K562 (cell line): ENCODE data around the gene INHA. TPM values are rescaled to one million over a fixed set of nuclear protein-coding genes. Genes with fewer than 3 reads are reported as not detected.

ENCODE experiments used
- ARNT ChIP-seq, 2 experiments: fragments of 450-650 bp; IDR thresholded peaks; 2 replicates each; pipeline ENCODE4 v1.6.1; 2016; ENCODE audit warnings: mild to moderate bottlenecking in 1 of 2
- BDP1 ChIP-seq: IDR thresholded peaks from 3 replicates; pipeline ENCODE4 v1.6.1; 2011; ENCODE audit not compliant: insufficient read length, insufficient read depth
- CLOCK ChIP-seq: fragments of 250-450 bp; sonication (Bioruptor Pico); IDR thresholded peaks from 2 replicates; pipeline ENCODE4 v1.4.0; 2020; ENCODE audit warnings: mild to moderate bottlenecking, moderate library complexity, borderline replicate concordance
- CTCF ChIP-seq, 3 experiments: IDR thresholded peaks in 2 of 3; conservative IDR thresholded peaks in 1 of 3; 2 replicates each; pipeline ENCODE4 v1.5.1; 2011 to 2012; ENCODE audit warnings: low read length in 3 of 3, mild to moderate bottlenecking in 3 of 3, control low read depth in 2 of 3, improper control_type of control experiment in 1 of 3, inconsistent platforms in 1 of 3, low read depth in 1 of 3, mixed read lengths in 1 of 3, moderate library complexity in 1 of 3; ENCODE audit not compliant: insufficient read depth in 2 of 3
- DACH1 ChIP-seq: fragments of 450-650 bp; IDR thresholded peaks from 2 replicates; pipeline ENCODE4 v1.6.1; 2018; ENCODE audit not compliant: partially characterized antibody
- FOXJ3 ChIP-seq: sonication (generic); formaldehyde crosslinking; IDR thresholded peaks from 2 replicates; pipeline ENCODE4 v1.4.0; 2020; ENCODE audit warnings: mild to moderate bottlenecking, missing genetic modification reagents
- FOXK2 ChIP-seq, 2 experiments: fragments of 450-650 bp; IDR thresholded peaks in 1 of 2; conservative IDR thresholded peaks in 1 of 2; 2 replicates each; pipeline ENCODE4 v1.6.1; 2016; ENCODE audit warnings: low read depth in 2 of 2, mild to moderate bottlenecking in 1 of 2
- HDAC2 ChIP-seq: fragments of 450-650 bp; IDR thresholded peaks from 2 replicates; pipeline ENCODE4 v1.6.1; 2016; ENCODE audit warnings: mild to moderate bottlenecking
- HNRNPLL ChIP-seq: fragments of 200-400 bp; formaldehyde crosslinking; IDR thresholded peaks from 2 replicates; pipeline ENCODE4 v1.6.1; 2017; ENCODE audit warnings: low read length, low read depth, mild to moderate bottlenecking; ENCODE audit not compliant: poor library complexity, severe bottlenecking
- MAFF ChIP-seq: IDR thresholded peaks from 2 replicates; pipeline ENCODE4 v1.6.1; 2012; ENCODE audit warnings: low read length, improper control_type of control experiment
- MAFK ChIP-seq: IDR thresholded peaks from 2 replicates; pipeline ENCODE4 v1.6.1; 2011; ENCODE audit warnings: low read length, improper control_type of control experiment
- NCOR1 ChIP-seq: fragments of 450-650 bp; IDR thresholded peaks from 2 replicates; pipeline ENCODE4 v1.6.1; 2016; ENCODE audit warnings: mild to moderate bottlenecking, moderate library complexity
- SIN3B ChIP-seq: fragments of 450-650 bp; IDR thresholded peaks from 2 replicates; pipeline ENCODE4 v1.6.1; 2017; ENCODE audit warnings: low read depth, mild to moderate bottlenecking, moderate library complexity
- SLC30A9 ChIP-seq: fragments of 250-450 bp; sonication (Bioruptor Pico); IDR thresholded peaks from 2 replicates; pipeline ENCODE4 v1.8.0; 2022; ENCODE audit warnings: mild to moderate bottlenecking, moderate library complexity
- TEAD1 ChIP-seq, 2 experiments: fragments of 450-650 bp in 1 of 2; sonication (generic) in 1 of 2; formaldehyde crosslinking; IDR thresholded peaks; 2 replicates each; pipeline versions ENCODE4 v1.4.0 to v1.8.0; 2020 to 2022; ENCODE audit warnings: mild to moderate bottlenecking in 2 of 2, missing genetic modification reagents in 1 of 2
- TEAD4 ChIP-seq, 2 experiments: sonication (generic) in 1 of 2; formaldehyde crosslinking in 1 of 2; IDR thresholded peaks; 2 replicates each; pipeline versions ENCODE4 v1.6.1 to v1.8.0; 2012 to 2022; ENCODE audit warnings: borderline replicate concordance in 1 of 2, inconsistent platforms in 1 of 2, low read length in 1 of 2, mild to moderate bottlenecking in 1 of 2, missing genetic modification reagents in 1 of 2
- ZBTB9 ChIP-seq: fragments of 450-650 bp; formaldehyde crosslinking; IDR thresholded peaks from 2 replicates; pipeline ENCODE4 v1.4.0; 2020; ENCODE audit warnings: mild to moderate bottlenecking, moderate library complexity
- ZKSCAN3 ChIP-seq: fragments of 250-450 bp; sonication (Bioruptor Pico); IDR thresholded peaks from 2 replicates; pipeline ENCODE4 v1.4.0; 2020
- ZNF146 ChIP-seq: IDR thresholded peaks from one replicate; pipeline ENCODE4 v1.6.1; 2018; ENCODE audit warnings: missing compliant biosample characterization; ENCODE audit not compliant: unreplicated experiment
- ZNF197 ChIP-seq: fragments of 200-800 bp; sonication (Bioruptor generic); IDR thresholded peaks from 2 replicates; pipeline ENCODE4 v1.6.1; 2016; ENCODE audit warnings: low read depth, missing genetic modification characterization, missing compliant biosample characterization
- ZNF224 ChIP-seq: sonication (generic); formaldehyde crosslinking; IDR thresholded peaks from 2 replicates; pipeline ENCODE4 v1.8.0; 2022; ENCODE audit warnings: mild to moderate bottlenecking, missing genetic modification reagents
- ZNF384 ChIP-seq: IDR thresholded peaks from 2 replicates; pipeline ENCODE4 v1.6.1; 2012; ENCODE audit warnings: low read depth, low read length, improper control_type of control experiment
- ZNF551 ChIP-seq: fragments of 250-450 bp; sonication (Bioruptor Pico); IDR thresholded peaks from 2 replicates; pipeline ENCODE4 v1.5.0; 2021; ENCODE audit warnings: mild to moderate bottlenecking, moderate library complexity
- polyA plus RNA-seq, 8 experiments: library from polyadenylated mRNA; depleted of rRNA in 4 of 8; stranded (reverse) in 5 of 8; unstranded in 3 of 8; fragments of >200 nt; fragmentation: Nextera tagmentation in 2 of 8; fragmentation: Illumina TruSeq in 1 of 8; extraction: Ambion mirVana in 2 of 8; extraction: Trizol in 1 of 8; gene quantifications; 2 replicates each; pipeline versions ENCODE4 v1.2.1 to v1.2.3, GENCODE V29; 2011 to 2014; ENCODE audit warnings: inconsistent platforms in 1 of 8, missing spikeins in 1 of 8
- total RNA-seq, 7 experiments: library from RNA; depleted of rRNA in 6 of 7; stranded (reverse); fragments of >200 nt in 6 of 7; fragmentation: Illumina TruSeq in 2 of 7; extraction: Trizol in 2 of 7; gene quantifications; 2 replicates each; pipeline versions ENCODE4 v1.2.1 to v1.2.3, GENCODE V29; 2011 to 2021; ENCODE audit warnings: low replicate concordance in 1 of 7

The INHA gene
- total and polyA plus RNA-seq, 9 of the 15 experiments (the other 6 are each of a cell fraction or from before 2014, with no cell fraction given) = 0.07 to 1.9 (median 0.40) TPM

- TF ChIP-seq TEAD4 (IDR thresholded peaks at IDR 0.05; ENCODE audit: low read length) (no peak), TEAD4 (CRISPR knock-in tag; IDR thresholded peaks at IDR 0.05; ENCODE audit: borderline replicate concordance) (no peak), ZNF224 (CRISPR knock-in tag) (no peak), ZNF197 (CRISPR knock-in tag) (no peak), ARNT (IDR thresholded peaks at IDR 0.05) (0 out of 4 replicates have a peak, but pooled peaks of 1 of the 2 experiments have one; percentile 39), MAFK (no peak), ZBTB9 (CRISPR knock-in tag) (no peak), ZNF384 (no peak), DACH1 (no peak), SLC30A9 (CRISPR knock-in tag) (no peak), NCOR1 (no peak), ZNF551 (no peak), MAFF (no peak), ZNF146 (CRISPR knock-in tag) (no peak), HDAC2 (peak; percentile 86), CLOCK (CRISPR knock-in tag) (no peak), SIN3B (no peak; the same call in 1 of the 2 replicates), CTCF (IDR thresholded peaks at IDR 0.05 in 2 of 3, conservative IDR thresholded peaks at IDR 0.05 in 1 of 3; ENCODE audit: insufficient read depth in 2 of 3, low read depth in 1 of 3, low read length in 3 of 3) (0 out of 6 replicates have a peak, but pooled peaks of 1 of the 3 experiments have one; percentile 3), FOXK2 (conservative IDR thresholded peaks at IDR 0.05 in 1 of 2, IDR thresholded peaks at IDR 0.05 in 1 of 2; ENCODE audit: low read depth in 2 of 2) (peak; percentile 93 to 95), ZKSCAN3 (CRISPR knock-in tag) (no peak), HNRNPLL (no peak), TEAD1 (CRISPR knock-in tag; IDR thresholded peaks at IDR 0.05) (peak in 1 of 2 experiments; percentile 57; a peak in 1 of 4 replicates), BDP1 (no peak), FOXJ3 (CRISPR knock-in tag) (peak; percentile 71; the same call in 1 of the 2 replicates)
These were observed 25.6 kb downstream of the INHA start, which contains the start of gene STK11IP (continued) for GRCh38 chr2:219597552-219598307.
